HEK293 (cell line): Measurements from ENCODE around the gene ALAD.
A peak's percentile ranks its signal among the peaks of the same experiment; 100 is the strongest.

ENCODE experiments used
- EGR2 ChIP-seq: fragments of 450-650 bp; formaldehyde crosslinking; IDR thresholded peaks from 2 replicates; pipeline ENCODE4 v1.5.1; 2016; ENCODE audit warnings: low read depth, missing biosample characterization, missing genetic modification characterization
- FEZF1 ChIP-seq: fragments of 450-650 bp; formaldehyde crosslinking; IDR thresholded peaks from 2 replicates; pipeline ENCODE4 v1.5.1; 2016; ENCODE audit warnings: missing biosample characterization, missing genetic modification characterization
- GLI2 ChIP-seq: fragments of 450-650 bp; formaldehyde crosslinking; IDR thresholded peaks from 2 replicates; pipeline ENCODE4; 2017; ENCODE audit warnings: missing biosample characterization, missing genetic modification characterization, low read depth, borderline replicate concordance
- SP2 ChIP-seq: fragments of 450-650 bp; formaldehyde crosslinking; IDR thresholded peaks from 2 replicates; pipeline ENCODE4 v1.5.1; 2016; ENCODE audit warnings: missing biosample characterization, missing genetic modification characterization
- YY1 ChIP-seq: fragments of 450-650 bp; formaldehyde crosslinking; IDR thresholded peaks from 2 replicates; pipeline ENCODE4 v1.5.1; 2018; ENCODE audit warnings: missing biosample characterization, missing genetic modification characterization
- ZBTB8A ChIP-seq: fragments of 450-650 bp; formaldehyde crosslinking; IDR thresholded peaks from 2 replicates; pipeline ENCODE4 v1.5.1; 2016; ENCODE audit warnings: missing biosample characterization, missing genetic modification characterization
- ZEB2 ChIP-seq: fragments of 450-650 bp; formaldehyde crosslinking; IDR thresholded peaks from 2 replicates; pipeline ENCODE4 v1.5.1; 2016; ENCODE audit warnings: missing biosample characterization, missing genetic modification characterization
- ZFP69B ChIP-seq: fragments of 450-650 bp; formaldehyde crosslinking; IDR thresholded peaks from 2 replicates; pipeline ENCODE4 v1.5.1; 2016; ENCODE audit warnings: missing biosample characterization, missing genetic modification characterization
- ZNF174 ChIP-seq: fragments of 450-650 bp; formaldehyde crosslinking; IDR thresholded peaks from 2 replicates; pipeline ENCODE4 v1.5.0; 2017; ENCODE audit warnings: missing biosample characterization, mild to moderate bottlenecking, missing genetic modification characterization
- ZNF214 ChIP-seq: fragments of 450-650 bp; formaldehyde crosslinking; IDR thresholded peaks from 2 replicates; pipeline ENCODE4 v1.5.1; 2017; ENCODE audit warnings: missing biosample characterization, mild to moderate bottlenecking, missing genetic modification characterization, borderline replicate concordance
- ZNF324 ChIP-seq: fragments of 450-650 bp; formaldehyde crosslinking; IDR thresholded peaks from 2 replicates; pipeline ENCODE4 v1.5.1; 2016; ENCODE audit warnings: missing biosample characterization, missing genetic modification characterization
- ZNF391 ChIP-seq: fragments of 450-650 bp; formaldehyde crosslinking; IDR thresholded peaks from 2 replicates; pipeline ENCODE4 v1.5.1; 2016; ENCODE audit warnings: low read depth, missing biosample characterization, missing genetic modification characterization, borderline replicate concordance
- ZNF433 ChIP-seq: fragments of 450-650 bp; formaldehyde crosslinking; IDR thresholded peaks from 2 replicates; pipeline ENCODE4 v1.5.1; 2016; ENCODE audit warnings: missing biosample characterization, missing genetic modification characterization, low read depth
- ZNF514 ChIP-seq: fragments of 450-650 bp; formaldehyde crosslinking; IDR thresholded peaks from 2 replicates; pipeline ENCODE4 v1.5.1; 2016; ENCODE audit warnings: missing biosample characterization, missing genetic modification characterization
- ZNF548 ChIP-seq: fragments of 450-650 bp; formaldehyde crosslinking; IDR thresholded peaks from 2 replicates; pipeline ENCODE4 v1.5.1; 2016; ENCODE audit warnings: missing biosample characterization, missing genetic modification characterization
- ZNF558 ChIP-seq: fragments of 450-650 bp; formaldehyde crosslinking; IDR thresholded peaks from 2 replicates; pipeline ENCODE4 v1.5.1; 2016; ENCODE audit warnings: missing biosample characterization, missing genetic modification characterization
- ZNF660 ChIP-seq: fragments of 450-650 bp; IDR thresholded peaks from 2 replicates; pipeline ENCODE4 v1.5.1; 2018; ENCODE audit warnings: missing biosample characterization, mild to moderate bottlenecking, missing genetic modification characterization
- ZNF677 ChIP-seq: fragments of 450-650 bp; IDR thresholded peaks from 2 replicates; pipeline ENCODE4 v1.5.0; 2018; ENCODE audit warnings: missing biosample characterization, mild to moderate bottlenecking, missing genetic modification characterization, moderate library complexity
- ZNF830 ChIP-seq: fragments of 450-650 bp; IDR thresholded peaks from 2 replicates; pipeline ENCODE4 v1.5.0; 2018; ENCODE audit warnings: missing biosample characterization, missing genetic modification characterization, low read depth, mild to moderate bottlenecking, moderate library complexity
- ZXDB ChIP-seq: fragments of 450-650 bp; formaldehyde crosslinking; IDR thresholded peaks from 2 replicates; pipeline ENCODE4 v1.5.1; 2016; ENCODE audit warnings: missing biosample characterization, missing genetic modification characterization
- TF ChIP-seq, protein P1 (sequence below): fragments of 450-650 bp; formaldehyde crosslinking; IDR thresholded peaks from 2 replicates; pipeline ENCODE4 v1.5.1; 2017; ENCODE audit warnings: missing biosample characterization, missing genetic modification characterization
- TF ChIP-seq, protein P2 (sequence below): fragments of 450-650 bp; formaldehyde crosslinking; IDR thresholded peaks from 2 replicates; pipeline ENCODE4 v1.5.1; 2017; ENCODE audit warnings: missing biosample characterization, missing genetic modification characterization
- TF ChIP-seq, protein P3 (sequence below): fragments of 450-650 bp; formaldehyde crosslinking; IDR thresholded peaks from 2 replicates; pipeline ENCODE4 v1.5.1; 2016; ENCODE audit warnings: missing biosample characterization, missing genetic modification characterization
- TF ChIP-seq, protein P4 (sequence below): fragments of 450-650 bp; formaldehyde crosslinking; IDR thresholded peaks from 2 replicates; pipeline ENCODE4 v1.5.1; 2016; ENCODE audit warnings: missing biosample characterization, missing genetic modification characterization
- TF ChIP-seq, protein P5 (sequence below): fragments of 450-650 bp; formaldehyde crosslinking; IDR thresholded peaks from 2 replicates; pipeline ENCODE4 v1.5.1; 2016; ENCODE audit warnings: missing biosample characterization, missing genetic modification characterization
- TF ChIP-seq, protein P6 (sequence below): fragments of 450-650 bp; formaldehyde crosslinking; IDR thresholded peaks from 2 replicates; pipeline ENCODE4 v1.5.1; 2017; ENCODE audit warnings: missing biosample characterization, missing genetic modification characterization
- TF ChIP-seq, protein P7 (sequence below): fragments of 450-650 bp; formaldehyde crosslinking; IDR thresholded peaks from 2 replicates; pipeline ENCODE4 v1.5.1; 2016; ENCODE audit warnings: missing biosample characterization, missing genetic modification characterization

ALAD gene

DNA sequence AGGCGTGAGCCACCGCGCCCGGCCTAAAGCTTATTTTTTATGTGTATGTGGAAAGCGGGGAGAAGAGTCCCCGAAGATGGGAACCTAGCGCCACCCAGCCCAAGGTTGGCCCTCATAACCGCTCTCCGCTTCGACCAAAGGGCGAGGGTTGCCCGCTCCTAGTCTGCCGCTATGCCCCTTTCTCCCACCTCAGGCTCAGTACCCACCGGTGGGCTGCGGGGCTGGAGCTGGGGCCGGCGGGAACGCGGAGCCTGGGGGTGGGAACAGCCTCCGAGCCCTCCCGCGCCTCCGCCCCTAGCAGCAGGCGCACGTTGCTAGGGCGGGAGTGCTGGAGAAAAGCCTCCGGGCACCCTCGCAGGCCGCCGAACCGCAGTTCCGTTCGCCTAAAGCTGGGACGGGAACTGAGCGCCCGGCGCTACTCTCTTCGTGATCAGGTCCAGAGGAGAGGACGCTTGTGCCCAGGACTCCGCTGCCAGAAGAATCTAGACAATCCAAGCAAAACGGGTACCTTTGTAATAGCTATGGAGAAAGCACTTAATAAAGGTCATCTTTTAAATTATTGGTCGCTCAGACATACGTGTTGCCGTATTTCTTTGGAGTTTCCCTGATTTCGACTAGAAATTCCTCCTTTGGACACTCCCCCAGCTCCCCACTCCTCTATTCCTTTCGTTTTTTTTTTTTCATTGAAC lies 60.9 kb downstream of the ALAD start, which contains the start of gene WDR31 (continued):
- TF ChIP-seq ZNF174 (no peak), SP2 (tag by site-specific recombination) (peak; percentile 88), ZNF214 (tag by site-specific recombination) (no peak), YY1 (peak; percentile 59; the same call in 1 of the 2 replicates), ZNF433 (no peak), ZEB2 (tag by site-specific recombination) (peak; percentile 80), EGR2 (peak; percentile 75), ZNF660 (tag by site-specific recombination) (peak; percentile 97), ZNF558 (tag by site-specific recombination) (no peak), ZNF677 (tag by site-specific recombination) (no peak), ZNF514 (no peak), ZNF830 (no peak), ZFP69B (tag by site-specific recombination) (peak; percentile 72; the same call in 1 of the 2 replicates), FEZF1 (tag by site-specific recombination) (no peak), ZNF548 (tag by site-specific recombination) (no peak), ZBTB8A (tag by site-specific recombination) (peak; percentile 98), GLI2 (tag by site-specific recombination) (no peak), ZNF391 (tag by site-specific recombination) (peak; percentile 56; the same call in 1 of the 2 replicates), ZNF324 (peak; percentile 76), ZXDB (peak; percentile 88)
- TF ChIP-seq, protein P1, sequence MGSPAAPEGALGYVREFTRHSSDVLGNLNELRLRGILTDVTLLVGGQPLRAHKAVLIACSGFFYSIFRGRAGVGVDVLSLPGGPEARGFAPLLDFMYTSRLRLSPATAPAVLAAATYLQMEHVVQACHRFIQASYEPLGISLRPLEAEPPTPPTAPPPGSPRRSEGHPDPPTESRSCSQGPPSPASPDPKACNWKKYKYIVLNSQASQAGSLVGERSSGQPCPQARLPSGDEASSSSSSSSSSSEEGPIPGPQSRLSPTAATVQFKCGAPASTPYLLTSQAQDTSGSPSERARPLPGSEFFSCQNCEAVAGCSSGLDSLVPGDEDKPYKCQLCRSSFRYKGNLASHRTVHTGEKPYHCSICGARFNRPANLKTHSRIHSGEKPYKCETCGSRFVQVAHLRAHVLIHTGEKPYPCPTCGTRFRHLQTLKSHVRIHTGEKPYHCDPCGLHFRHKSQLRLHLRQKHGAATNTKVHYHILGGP, result no peak
- TF ChIP-seq, protein P2, sequence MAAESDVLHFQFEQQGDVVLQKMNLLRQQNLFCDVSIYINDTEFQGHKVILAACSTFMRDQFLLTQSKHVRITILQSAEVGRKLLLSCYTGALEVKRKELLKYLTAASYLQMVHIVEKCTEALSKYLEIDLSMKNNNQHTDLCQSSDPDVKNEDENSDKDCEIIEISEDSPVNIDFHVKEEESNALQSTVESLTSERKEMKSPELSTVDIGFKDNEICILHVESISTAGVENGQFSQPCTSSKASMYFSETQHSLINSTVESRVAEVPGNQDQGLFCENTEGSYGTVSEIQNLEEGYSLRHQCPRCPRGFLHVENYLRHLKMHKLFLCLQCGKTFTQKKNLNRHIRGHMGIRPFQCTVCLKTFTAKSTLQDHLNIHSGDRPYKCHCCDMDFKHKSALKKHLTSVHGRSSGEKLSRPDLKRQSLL (tag by site-specific recombination), result peak; percentile 60
- TF ChIP-seq, protein P3, sequence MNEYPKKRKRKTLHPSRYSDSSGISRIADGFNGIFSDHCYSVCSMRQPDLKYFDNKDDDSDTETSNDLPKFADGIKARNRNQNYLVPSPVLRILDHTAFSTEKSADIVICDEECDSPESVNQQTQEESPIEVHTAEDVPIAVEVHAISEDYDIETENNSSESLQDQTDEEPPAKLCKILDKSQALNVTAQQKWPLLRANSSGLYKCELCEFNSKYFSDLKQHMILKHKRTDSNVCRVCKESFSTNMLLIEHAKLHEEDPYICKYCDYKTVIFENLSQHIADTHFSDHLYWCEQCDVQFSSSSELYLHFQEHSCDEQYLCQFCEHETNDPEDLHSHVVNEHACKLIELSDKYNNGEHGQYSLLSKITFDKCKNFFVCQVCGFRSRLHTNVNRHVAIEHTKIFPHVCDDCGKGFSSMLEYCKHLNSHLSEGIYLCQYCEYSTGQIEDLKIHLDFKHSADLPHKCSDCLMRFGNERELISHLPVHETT (tag by site-specific recombination), result peak; percentile 79; the same call in 1 of the 2 replicates
- TF ChIP-seq, protein P4, sequence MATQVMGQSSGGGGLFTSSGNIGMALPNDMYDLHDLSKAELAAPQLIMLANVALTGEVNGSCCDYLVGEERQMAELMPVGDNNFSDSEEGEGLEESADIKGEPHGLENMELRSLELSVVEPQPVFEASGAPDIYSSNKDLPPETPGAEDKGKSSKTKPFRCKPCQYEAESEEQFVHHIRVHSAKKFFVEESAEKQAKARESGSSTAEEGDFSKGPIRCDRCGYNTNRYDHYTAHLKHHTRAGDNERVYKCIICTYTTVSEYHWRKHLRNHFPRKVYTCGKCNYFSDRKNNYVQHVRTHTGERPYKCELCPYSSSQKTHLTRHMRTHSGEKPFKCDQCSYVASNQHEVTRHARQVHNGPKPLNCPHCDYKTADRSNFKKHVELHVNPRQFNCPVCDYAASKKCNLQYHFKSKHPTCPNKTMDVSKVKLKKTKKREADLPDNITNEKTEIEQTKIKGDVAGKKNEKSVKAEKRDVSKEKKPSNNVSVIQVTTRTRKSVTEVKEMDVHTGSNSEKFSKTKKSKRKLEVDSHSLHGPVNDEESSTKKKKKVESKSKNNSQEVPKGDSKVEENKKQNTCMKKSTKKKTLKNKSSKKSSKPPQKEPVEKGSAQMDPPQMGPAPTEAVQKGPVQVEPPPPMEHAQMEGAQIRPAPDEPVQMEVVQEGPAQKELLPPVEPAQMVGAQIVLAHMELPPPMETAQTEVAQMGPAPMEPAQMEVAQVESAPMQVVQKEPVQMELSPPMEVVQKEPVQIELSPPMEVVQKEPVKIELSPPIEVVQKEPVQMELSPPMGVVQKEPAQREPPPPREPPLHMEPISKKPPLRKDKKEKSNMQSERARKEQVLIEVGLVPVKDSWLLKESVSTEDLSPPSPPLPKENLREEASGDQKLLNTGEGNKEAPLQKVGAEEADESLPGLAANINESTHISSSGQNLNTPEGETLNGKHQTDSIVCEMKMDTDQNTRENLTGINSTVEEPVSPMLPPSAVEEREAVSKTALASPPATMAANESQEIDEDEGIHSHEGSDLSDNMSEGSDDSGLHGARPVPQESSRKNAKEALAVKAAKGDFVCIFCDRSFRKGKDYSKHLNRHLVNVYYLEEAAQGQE (tag by site-specific recombination), result peak; percentile 57
- TF ChIP-seq, protein P5, sequence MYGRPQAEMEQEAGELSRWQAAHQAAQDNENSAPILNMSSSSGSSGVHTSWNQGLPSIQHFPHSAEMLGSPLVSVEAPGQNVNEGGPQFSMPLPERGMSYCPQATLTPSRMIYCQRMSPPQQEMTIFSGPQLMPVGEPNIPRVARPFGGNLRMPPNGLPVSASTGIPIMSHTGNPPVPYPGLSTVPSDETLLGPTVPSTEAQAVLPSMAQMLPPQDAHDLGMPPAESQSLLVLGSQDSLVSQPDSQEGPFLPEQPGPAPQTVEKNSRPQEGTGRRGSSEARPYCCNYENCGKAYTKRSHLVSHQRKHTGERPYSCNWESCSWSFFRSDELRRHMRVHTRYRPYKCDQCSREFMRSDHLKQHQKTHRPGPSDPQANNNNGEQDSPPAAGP (tag by site-specific recombination), result peak; percentile 90
- TF ChIP-seq, protein P6, sequence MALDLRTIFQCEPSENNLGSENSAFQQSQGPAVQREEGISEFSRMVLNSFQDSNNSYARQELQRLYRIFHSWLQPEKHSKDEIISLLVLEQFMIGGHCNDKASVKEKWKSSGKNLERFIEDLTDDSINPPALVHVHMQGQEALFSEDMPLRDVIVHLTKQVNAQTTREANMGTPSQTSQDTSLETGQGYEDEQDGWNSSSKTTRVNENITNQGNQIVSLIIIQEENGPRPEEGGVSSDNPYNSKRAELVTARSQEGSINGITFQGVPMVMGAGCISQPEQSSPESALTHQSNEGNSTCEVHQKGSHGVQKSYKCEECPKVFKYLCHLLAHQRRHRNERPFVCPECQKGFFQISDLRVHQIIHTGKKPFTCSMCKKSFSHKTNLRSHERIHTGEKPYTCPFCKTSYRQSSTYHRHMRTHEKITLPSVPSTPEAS (tag by site-specific recombination), result peak; percentile 13; the same call in 1 of the 2 replicates
- TF ChIP-seq, protein P7, sequence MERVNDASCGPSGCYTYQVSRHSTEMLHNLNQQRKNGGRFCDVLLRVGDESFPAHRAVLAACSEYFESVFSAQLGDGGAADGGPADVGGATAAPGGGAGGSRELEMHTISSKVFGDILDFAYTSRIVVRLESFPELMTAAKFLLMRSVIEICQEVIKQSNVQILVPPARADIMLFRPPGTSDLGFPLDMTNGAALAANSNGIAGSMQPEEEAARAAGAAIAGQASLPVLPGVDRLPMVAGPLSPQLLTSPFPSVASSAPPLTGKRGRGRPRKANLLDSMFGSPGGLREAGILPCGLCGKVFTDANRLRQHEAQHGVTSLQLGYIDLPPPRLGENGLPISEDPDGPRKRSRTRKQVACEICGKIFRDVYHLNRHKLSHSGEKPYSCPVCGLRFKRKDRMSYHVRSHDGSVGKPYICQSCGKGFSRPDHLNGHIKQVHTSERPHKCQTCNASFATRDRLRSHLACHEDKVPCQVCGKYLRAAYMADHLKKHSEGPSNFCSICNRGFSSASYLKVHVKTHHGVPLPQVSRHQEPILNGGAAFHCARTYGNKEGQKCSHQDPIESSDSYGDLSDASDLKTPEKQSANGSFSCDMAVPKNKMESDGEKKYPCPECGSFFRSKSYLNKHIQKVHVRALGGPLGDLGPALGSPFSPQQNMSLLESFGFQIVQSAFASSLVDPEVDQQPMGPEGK (tag by site-specific recombination), result peak; percentile 96
